NCI-H526 treated with DMSO at 0.1 percent for 48 hours (cell line): Measurements from ENCODE around the gene NPFFR2.
"Not testable (repeated sequence)": the region's sequence is repeated elsewhere in the genome, so short reads cannot be mapped to it uniquely, and the experiment has no call there.

Source experiments
- DNase-seq: peaks from one replicate; lab custom pipeline; 2025; lab: John Stamatoyannopoulos, UW

Gene NPFFR2

GRCh38 chr4:72112514-72113156 lies 80.8 kb downstream of the NPFFR2 start:
- DNase-seq: no peak

- no peak for DNase-seq
Observed at GRCh38 chr4:72118017-72118416, 86.2 kb downstream of the NPFFR2 start.

- DNase-seq: no peak
Observed at GRCh38 chr4:72119946-72120345, 88.1 kb downstream of the NPFFR2 start.

- no peak for DNase-seq
Observed at GRCh38 chr4:72128741-72129140, 96.9 kb downstream of the NPFFR2 start.

- no peak for DNase-seq
Observed at GRCh38 chr4:72136429-72136828, 104.6 kb downstream of the NPFFR2 start.

GRCh38 chr4:72139997-72140396 lies 108.2 kb downstream of the NPFFR2 start:
- DNase-seq: not testable (repeated sequence)

GRCh38 chr4:72144241-72144640 lies 112.4 kb downstream of the NPFFR2 start:
- no peak for DNase-seq

GRCh38 chr4:72152731-72153130 lies 120.9 kb downstream of the NPFFR2 start:
- no peak for DNase-seq

GRCh38 chr4:72153634-72154033 lies 121.8 kb downstream of the NPFFR2 start:
- not testable (repeated sequence) for DNase-seq

GRCh38 chr4:72169285-72169684 lies 137.5 kb downstream of the NPFFR2 start:
- not testable (repeated sequence) for DNase-seq

- no peak for DNase-seq
Observed at GRCh38 chr4:72169861-72170260, 138.1 kb downstream of the NPFFR2 start.

GRCh38 chr4:72171761-72172160 lies 140.0 kb downstream of the NPFFR2 start:
- DNase-seq: no peak

GRCh38 chr4:72179342-72179741 lies 147.5 kb downstream of the NPFFR2 start:
- no peak for DNase-seq

GRCh38 chr4:72186714-72187113 lies 154.9 kb downstream of the NPFFR2 start:
- DNase-seq: no peak

- DNase-seq: no peak
Observed at GRCh38 chr4:72194046-72194445, 162.2 kb downstream of the NPFFR2 start.

- no peak for DNase-seq
Observed at GRCh38 chr4:72194453-72194852, 162.7 kb downstream of the NPFFR2 start.
